Right kidney (tissue), 9 donors: ENCODE measurements around the gene SCYGR6.
"Not testable (repeated sequence)": the region's sequence is repeated elsewhere in the genome, so short reads cannot be mapped to it uniquely, and the experiment has no call there.

ENCODE experiments used
- DNase-seq: peaks from one replicate; pipeline ENCODE4 v3.0.0-alpha.2; 2016
- long read RNA-seq, 8 donors: transcript quantifications; one replicate each; lab custom pipeline, GENCODE V29; 2026

SCYGR6 gene, protein sequence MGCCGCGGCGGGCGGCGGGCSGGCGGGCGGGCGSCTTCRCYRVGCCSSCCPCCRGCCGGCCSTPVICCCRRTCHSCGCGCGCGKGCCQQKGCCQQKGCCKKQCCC
- long read RNA-seq, donor 1, result 0 reads
- long read RNA-seq, donor 2, result 0 reads
- long read RNA-seq, donor 3, result 0 reads
- long read RNA-seq, donor 4, result 0 reads
- long read RNA-seq, donor 5, result 0 reads
- long read RNA-seq, donor 6, result 0 reads
- long read RNA-seq, donor 7, result 0 reads
- long read RNA-seq, donor 8, result 0 reads

DNA sequence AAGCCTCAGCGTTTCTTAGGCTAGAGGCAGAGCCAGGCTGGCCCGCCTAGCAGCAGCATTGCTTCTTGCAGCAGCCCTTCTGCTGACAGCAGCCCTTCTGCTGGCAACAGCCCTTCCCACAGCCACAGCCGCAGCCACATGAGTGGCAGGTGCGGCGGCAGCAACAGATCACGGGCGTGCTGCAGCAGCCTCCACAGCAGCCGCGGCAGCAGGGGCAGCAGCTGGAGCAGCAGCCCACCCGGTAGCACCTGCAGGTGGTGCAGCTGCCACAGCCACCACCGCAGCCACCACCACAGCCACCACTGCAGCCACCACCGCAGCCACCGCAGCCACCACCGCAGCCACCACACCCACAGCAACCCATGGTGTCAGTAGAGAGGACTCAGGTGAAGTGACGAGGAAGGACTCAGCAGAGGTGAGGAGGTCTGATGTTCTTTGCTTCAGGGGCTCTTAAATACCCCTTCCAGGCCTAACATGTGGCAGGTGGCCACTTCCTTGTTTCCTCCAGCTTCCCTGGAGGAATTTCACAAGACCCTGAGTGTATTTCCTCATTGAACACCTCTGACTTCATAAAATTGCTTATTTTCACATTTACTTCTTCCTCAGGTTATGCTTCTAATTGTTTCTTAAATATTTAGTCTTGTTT lies at the start of gene SCYGR6:
Gene SCYGR6 (minus strand): TSS at position 364 of the 646 bp plus-strand sequence. CDS start 0 bp downstream, at position 364.
- DNase-seq, result no peak

DNA sequence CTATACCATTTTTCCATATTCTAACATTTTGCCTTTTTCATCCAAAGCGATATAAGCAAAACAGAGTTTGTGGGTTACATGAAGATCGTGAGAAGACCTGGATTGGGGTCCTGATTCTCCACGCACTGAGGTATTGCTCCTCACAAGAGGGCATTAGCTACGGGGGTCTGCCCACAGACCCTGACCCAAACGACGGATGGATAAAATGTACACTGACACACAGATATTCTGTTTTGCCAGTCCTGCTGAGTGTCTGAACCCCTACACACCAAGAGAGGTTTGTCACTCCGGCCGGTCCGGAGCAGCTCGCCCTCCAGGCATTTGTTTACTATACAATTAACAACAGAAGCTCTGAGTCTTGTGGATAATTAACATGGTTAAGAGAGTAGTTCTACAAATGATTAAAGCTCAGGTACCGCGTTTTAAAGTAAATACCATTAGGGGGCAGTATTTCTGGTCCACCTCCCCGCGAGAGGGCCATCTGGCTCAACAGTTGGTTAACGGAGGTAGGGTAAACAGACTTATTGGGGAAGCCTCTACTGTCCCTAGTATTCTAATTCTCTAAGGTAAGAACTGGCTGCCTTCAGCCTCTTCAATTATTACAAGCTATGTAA lies 49.6 kb upstream of the SCYGR6 start:
- no peak for DNase-seq

DNA sequence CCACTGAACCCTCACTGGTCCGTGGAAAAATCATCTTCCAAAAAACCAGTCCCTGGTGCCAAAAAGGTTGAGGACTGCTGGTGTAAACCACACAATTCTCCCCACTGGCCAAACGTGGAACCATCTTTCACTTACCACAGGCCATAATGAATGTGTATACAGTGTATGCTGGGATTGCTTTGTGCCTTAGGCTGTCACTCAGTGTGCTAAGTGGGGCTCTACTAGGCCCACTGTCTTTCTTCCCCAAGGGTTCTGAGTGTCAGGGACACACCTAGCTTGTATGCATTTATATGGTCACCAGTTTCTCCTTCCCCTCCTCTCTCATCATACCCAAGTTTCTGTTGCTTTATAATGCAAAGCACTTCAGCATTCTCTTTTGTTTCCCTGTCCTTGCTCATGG lies 48.4 kb upstream of the SCYGR6 start:
- no peak for DNase-seq

DNA sequence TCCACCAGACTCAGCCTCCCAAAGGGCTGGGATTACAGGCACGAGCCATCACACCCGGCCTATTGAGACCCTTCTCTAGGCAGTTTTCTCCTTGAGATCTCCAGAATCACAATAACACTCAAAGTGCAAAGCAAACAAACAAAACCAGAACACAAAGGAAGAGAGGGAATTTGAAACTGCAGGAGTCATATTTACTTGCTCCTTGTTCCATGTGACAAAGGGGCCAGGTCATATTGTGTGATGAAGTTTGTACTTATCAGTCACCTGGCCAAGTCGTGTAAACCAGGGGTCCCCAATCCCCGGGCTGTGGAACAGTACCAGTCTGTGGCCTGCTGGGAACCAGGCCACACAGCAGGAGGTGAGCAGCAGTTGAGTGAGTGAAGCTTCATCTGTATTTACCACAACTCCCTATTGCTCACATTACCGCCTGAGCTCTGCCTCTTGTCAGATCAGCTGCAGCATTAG lies 47.7 kb upstream of the SCYGR6 start:
- no peak for DNase-seq

DNA sequence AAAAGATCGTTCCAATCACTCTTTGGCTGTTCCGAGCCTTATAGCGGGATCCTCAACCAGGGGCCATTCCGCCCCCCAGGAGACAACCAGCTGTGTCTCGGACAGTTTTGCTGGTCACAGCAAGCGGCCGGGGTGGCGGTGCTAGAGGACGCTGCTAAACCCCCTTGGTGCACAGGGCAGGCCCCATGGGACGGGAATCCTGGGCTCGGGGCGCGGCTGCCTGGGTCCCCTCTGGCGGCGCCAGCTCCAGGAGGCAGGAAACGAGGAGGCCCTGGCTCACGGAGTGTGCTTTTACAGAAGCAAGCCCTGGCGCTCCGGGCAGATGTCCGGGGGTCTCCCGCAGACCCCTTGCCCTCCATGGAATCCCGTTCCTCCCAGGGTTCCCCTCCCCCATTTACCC lies 43.3 kb upstream of the SCYGR6 start:
- DNase-seq, result no peak

DNA sequence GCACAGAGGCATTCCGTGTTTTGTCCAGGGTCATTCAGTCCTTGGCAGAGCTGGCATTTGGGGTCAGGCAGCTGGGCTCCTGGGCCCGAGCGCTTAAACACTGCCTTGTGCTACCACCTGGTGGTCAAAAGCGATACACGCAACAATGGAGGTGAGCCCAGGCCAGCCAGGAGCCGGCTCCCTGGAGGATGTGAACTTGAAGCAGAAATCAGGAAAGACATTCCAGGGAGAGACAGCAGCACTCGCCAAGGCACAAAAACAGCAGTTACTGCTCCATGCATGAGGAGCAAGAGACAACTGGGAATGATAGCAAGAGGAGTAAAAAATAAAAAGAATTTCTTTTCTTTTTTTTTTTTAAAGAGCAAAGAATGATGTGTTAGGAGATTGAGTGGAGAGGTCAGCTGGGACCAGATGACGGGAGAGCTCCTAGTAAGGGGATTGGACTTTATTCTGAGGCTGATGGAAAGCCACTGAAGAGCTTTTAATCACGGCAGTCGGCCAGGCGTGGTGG lies 41.9 kb upstream of the SCYGR6 start:
- DNase-seq, result peak; percentile 59

DNA sequence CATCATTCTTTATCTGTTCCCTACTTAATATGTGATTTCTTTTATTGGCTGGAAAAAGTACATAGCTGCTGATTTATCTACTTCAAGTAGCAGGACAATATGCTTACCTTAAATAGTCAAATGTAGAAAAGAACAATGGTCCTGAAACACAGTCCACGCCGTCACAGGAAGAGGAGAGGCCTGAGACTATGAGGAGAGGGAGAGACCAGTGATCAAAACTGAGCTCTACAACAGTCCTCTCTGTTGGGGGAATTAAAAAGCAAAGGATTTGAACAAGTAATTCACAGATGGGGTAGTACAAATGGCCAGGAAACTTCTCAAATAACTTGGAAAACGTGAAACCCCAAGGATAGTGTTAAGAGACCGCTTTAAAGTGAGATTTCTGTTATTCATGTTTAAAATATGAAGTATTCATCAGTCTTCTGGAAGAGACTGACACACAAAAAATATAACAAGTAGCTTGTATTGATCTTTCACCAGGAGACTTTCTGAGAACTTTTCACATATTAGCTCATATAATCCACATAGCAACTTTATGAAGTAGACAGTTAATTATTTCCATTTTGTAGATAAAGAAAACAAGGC lies 41.3 kb upstream of the SCYGR6 start:
- DNase-seq, result no peak

DNA sequence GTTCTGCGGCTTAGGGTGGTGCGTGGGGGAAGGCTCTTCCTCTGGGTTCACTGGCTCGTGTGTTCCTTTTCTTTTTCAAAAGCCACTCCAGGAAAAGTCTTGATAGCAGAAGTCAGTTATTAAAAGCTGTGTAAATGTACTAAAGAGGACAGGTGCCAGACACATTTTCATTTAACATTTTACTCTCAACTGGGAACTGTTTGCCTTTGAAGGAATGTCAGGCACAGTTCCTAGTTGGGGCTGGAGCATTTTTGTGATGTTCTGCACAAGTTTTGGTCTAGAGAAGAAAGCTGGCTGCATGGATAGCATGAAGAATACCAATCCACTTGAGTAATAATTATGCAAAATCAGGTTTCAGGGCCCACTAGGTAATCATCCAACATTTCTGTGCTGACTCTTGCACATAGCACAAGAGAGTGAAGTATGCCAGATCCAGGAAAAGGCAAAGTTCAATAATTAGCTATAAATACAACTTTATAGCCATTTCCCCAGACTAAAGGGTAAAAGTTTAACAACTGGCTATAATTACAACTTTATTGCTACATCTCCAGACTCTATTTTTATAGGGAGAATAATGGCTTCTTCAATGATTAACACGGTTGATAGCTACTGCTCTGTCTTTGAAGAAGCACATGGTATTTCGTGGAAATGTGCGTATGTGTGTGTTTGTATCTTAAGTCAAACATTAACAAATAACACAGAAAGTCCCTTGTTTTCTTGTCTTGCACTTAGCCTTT lies 37.4 kb upstream of the SCYGR6 start:
- peak; percentile 42 for DNase-seq

DNA sequence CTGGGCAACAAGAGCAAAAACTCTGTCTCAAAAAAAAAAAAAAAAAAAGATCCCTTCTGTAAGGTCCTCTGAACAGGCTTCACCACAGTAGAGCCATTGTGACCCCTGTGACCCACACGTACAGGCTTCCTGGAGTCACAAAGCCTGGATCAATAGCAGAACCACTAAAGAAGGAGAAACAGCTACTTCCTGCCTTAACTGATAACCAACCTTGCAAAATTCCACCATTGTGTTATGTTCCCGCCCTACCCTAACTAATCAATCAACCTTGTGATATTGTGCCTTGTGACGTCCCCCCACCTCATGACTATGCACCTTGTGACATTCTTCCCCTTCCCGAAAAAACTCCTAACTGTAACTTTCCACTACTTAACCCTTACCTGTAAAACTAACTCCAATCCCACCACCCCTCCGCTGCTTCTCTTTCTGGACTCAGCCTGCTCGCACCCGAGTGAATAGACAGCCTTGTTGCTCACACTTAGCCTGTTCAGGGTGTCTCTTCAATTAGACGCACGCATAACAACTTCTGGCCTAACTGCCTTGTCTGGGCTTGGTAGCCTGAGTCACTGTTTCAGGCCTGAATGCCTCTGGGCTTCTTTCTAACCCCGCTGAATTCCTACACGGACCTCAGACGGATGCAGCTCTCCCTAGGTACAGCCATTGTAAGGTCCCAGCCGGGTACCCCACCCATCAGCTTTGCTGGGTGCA lies 35.0 kb upstream of the SCYGR6 start:
- DNase-seq, result peak; percentile 45

DNA sequence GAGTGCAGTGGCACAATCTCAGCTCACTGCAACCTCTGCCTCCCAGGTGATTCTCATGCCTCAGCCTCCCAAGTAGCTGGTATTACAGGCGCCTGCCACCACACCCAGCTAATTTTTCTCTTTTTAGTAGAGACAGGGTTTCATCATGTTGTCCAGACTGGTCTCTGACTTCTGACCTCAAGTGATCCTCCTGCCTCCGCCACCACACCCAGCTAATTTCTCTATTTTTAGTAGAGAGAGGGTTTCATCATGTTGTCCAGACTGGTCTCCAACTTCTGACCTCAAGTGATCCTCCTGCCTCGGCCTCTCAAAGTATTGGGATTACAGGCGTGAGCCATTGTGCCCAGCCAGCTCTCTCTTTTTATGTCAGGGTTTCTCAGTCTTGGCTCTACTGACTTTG lies 31.7 kb upstream of the SCYGR6 start:
- DNase-seq, result not testable (repeated sequence)

DNA sequence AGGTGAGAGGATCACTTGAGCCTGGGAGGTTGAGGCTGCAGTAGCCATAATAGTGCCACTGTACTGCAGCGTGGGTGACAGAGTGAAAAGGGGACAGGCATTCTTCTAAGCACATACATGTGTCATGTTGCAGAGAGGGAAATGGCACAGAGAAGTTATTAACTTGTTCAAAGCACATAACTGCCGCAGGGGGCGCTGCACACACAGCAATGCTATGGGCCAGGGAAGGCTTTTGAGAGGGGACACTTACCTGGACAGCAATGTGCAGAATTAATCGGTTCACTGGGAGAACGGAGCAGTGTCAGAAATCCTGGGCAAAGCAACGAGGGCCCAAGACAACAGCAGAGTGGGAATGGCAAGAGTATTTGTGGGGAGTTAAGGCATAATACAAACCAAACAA lies 23.5 kb upstream of the SCYGR6 start:
- no peak for DNase-seq

DNA sequence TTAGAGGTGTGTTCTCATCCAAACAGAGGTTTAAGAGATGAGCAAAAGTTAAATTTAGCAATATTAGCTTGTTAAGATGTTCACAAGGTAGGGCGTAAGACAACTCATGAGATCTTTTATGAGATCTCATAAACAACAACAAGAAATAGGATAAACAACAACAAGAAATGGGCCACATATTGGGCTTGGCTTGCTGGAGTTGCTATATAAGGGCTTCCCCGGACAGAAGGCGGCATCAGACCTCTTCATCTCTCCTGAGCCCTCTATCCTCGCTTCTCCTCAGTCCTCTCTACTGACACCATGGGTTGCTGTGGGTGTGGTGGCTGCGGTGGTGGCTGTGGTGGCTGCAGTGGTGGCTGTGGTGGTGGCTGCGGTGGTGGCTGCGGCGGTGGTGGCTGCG lies 21.0 kb upstream of the SCYGR6 start, which contains the start of gene SCYGR8:
Gene SCYGR8 (plus strand): TSS at position 301 of the 400 bp plus-strand sequence. CDS start 0 bp downstream, at position 301.
- no peak for DNase-seq

DNA sequence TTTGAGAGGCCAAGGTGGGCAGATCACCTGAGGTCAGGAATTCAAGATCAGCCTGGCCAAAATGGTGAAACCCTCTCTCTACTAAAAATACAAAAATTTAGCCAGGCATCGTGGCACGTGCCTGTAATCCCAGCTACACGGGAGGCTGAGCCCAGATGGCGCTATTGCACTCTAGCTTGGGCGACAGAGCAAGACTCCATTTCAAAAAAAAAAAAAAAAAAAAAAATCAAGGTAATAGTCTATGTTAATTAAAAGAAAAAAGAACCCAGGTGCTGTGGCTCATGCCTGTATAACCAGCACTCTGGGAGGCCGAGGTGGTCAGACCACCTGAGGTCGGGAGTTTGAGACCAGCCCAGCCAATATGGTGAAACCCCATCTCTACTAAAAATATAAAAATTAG lies 16.1 kb upstream of the SCYGR6 start:
- not testable (repeated sequence) for DNase-seq

DNA sequence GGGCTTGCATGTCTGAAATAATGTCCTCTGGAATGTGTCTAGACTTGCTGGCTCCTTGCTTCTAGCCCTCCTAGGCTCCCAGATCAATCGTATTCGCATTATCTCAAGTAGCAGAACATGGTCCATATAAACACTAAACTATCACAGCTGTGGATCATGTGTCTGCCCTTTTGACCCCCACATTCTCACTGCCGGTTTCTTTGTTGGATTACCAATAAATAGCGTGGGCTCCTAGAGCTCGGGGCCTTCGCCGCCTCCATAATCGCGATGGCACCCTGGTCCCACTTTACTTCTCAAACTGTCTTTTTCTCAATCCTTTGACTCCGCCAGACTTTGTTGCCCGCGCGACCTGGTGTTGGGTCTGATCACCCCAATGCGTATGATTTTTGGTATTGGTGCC lies 14.8 kb upstream of the SCYGR6 start:
- DNase-seq, result no peak

DNA sequence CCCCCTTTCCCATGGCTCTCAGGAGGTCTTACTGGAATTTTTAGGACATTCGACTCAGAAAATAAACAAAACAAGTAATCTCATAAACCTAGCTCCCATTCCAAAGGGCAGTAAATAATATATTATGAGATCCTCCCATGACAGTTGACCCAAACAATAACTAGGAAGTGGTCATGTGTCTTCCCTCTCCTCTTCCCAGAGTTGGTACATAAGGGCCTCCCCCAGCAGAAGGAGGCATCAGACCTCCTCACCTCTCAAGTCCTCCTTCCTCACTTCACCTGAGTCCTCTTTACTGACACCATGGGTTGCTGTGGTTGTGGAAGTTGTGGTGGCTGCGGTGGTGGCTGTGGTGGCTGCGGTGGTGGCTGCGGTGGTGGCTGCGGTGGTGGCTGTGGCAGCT lies 3.5 kb upstream of the SCYGR6 start, which contains the start of gene SCYGR7:
Gene SCYGR7 (plus strand): TSS at position 301 of the 400 bp plus-strand sequence. CDS start 0 bp downstream, at position 301.
- no peak for DNase-seq

DNA sequence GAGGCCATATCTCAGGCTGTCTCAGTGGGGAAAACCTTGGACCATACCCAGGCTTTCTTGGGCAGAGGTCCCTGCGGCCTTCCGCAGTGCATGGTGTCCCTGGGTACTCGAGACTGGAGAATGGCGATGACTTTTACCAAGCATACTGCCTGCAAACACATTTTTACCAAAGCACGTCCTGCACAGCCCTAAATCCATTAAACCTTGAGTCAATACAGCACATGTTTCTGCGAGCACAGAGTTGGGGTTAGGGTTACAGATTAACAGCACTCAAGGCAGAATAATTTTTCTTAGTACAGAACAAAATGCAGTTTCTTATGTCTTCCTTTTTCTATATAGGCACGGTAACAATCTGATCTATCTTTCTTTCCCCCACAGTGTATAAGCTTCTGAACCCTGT lies 1.7 kb downstream of the SCYGR6 start:
- not testable (repeated sequence) for DNase-seq

DNA sequence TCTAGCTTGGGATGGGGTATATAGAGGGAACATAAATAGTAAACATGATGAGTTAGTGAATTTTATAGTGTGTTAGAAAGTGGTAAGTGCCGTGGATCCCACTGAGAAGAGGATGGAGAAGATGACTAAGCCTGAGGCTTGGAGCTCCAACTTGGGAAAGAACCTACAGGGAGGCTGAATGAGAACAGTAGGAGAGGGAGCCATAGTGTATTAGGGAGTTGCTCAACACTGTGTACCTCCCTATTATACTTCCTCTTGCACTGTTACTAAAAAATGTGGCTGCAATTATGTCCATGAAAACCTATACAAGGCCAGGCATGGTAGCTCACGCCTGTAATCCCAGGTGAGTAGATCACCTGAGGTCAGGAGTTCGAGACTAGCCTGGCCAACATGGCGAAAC lies 3.9 kb downstream of the SCYGR6 start:
- DNase-seq, result no peak

DNA sequence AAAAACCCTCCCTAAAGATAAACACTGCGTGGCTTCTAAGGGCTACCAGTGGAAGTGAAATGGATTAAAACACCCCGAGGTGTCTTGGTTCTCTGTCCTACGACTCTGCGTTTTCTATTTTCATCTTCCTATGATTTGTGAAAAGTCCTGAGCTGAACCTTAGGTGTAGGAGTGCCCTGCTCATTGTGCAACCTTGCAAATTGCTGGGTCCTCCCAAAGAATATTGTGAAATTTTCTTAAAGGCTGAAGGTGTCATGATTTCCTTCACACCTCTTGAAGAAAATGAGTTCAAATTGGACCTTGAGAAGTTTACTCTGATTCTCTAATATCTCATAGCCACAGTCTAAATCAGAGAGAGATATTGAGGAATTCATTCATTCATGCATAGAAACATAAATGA lies 4.9 kb downstream of the SCYGR6 start:
- DNase-seq, result no peak

DNA sequence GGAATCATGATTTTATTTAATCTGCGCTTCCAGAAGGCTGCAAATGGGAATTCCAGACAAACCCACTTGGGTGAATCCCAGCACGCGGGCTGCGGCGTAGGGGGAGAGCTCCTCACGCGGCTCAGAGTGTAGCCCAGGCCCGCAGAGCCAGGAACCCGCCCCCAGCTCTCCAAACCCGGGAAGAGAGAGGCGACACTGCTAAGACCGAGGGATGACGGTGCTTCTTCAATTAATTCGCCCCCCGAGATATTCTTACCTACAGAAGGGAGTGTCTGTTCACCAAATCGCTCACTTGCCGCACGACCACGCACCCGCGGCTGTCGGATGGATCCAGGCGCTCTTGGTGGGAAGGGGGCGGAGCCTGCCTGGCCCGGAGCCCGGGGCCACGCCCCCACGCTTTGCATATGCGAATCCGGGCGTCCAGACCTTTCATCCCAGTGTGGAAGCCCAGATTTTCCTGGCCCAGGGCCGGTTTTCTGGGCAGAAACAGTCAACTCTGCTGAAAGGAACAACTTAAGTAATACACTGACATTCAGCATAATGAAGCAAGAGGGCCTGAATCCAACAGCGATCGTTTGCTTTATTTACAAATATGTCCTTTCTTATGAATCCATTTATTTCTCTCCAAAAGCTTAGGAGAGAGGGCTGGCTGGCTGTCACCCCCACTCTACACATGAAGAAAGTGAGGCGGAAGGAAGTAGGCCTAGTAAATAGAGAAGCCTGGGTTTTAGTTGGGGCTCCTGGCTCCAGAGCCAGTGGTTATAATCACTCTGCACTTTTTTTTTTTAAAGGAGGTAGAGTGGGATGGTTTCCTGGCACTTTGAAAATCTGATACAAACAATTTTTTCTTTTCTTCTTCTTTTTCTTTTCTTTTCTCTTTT lies 6.6 kb downstream of the SCYGR6 start, which contains the start of gene SLC19A3:
Gene SLC19A3 (minus strand): TSS at position 342 of the 881 bp plus-strand sequence. CDS start 15,710 bp downstream, outside the sequence.
- DNase-seq, result peak; percentile 77

DNA sequence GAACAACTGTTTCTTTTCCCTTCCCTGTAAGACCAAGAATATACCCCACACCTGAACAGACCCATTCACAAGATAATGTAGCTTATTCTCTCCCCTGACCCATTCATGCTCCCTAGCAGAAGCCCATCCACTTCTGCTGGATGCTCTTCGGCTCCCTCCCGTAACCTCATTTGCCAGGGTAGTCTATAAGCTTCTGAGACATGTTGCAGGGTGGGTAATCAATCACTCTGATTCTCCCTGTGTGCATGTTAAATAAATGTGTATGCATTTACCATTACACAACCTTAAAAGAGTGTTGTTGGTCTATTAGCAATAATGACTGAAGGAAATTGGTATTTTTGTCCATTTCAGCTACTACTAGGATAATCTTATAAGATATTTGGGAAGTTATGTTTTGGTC lies 8.1 kb downstream of the SCYGR6 start:
- DNase-seq, result no peak
